Posterior vena cava (tissue), 2 donors: ENCODE data around the gene SOX6. TPM values are rescaled to one million over a fixed set of nuclear protein-coding genes. Genes with fewer than 3 reads are reported as not detected.

Source experiments
- DNase-seq: peaks from one replicate; pipeline ENCODE4 v3.0.0-alpha.2; 2020; ENCODE audit warnings: low spot score
- intact Hi-C, 2 donors: fragments of 100-400 bp; cut with DNase I; formaldehyde crosslinking; loops; one replicate each; pipeline versions ENCODE4 v1.14.1 to v1.14.2; 2022 to 2023
- total RNA-seq, 2 donors: library from RNA; stranded (reverse); fragmentation: NEBNext Ultra II Directional; extraction: Animal tissue kit (Norgen Biotek cat#: 25700); gene quantifications; one replicate each; pipeline ENCODE4 v1.2.1, GENCODE V29; 2021
- donor health status: DM: yes; HTN: yes; CAD: no.
- donor health status: DM: yes; HTN: yes; CAD: no.

The SOX6 gene
- total RNA-seq, 2 donors from 2014 or later, result 8.1 to 11.0 TPM

- intact Hi-C loops, result no loop called here
- DNase-seq, result no peak
Measured at GRCh38 chr11:16291729-16292128, 64.6 kb downstream of the SOX6 start.

- DNase-seq, result no peak
- intact Hi-C loops, result no loop called here
Measured at GRCh38 chr11:16289541-16289940, 66.8 kb downstream of the SOX6 start.

- no peak for DNase-seq
- intact Hi-C loops, result no loop called here
Measured at GRCh38 chr11:16287630-16288280, 68.6 kb downstream of the SOX6 start.

- intact Hi-C loops, result no loop called here
- no peak for DNase-seq
Measured at GRCh38 chr11:16286095-16286494, 70.3 kb downstream of the SOX6 start.

GRCh38 chr11:16280256-16280682 is 76.1 kb downstream of the SOX6 start:
- intact Hi-C loops, result no loop called here
- no peak for DNase-seq

- intact Hi-C loops, result no loop called here
- no peak for DNase-seq
Measured at GRCh38 chr11:16279524-16279923, 76.8 kb downstream of the SOX6 start.

- intact Hi-C loops, result no loop called here
- DNase-seq, result no peak
Measured at GRCh38 chr11:16278979-16279378, 77.4 kb downstream of the SOX6 start.

GRCh38 chr11:16278273-16278672 is 78.1 kb downstream of the SOX6 start:
- DNase-seq, result no peak
- intact Hi-C loops, result no loop called here

- intact Hi-C loops, result no loop called here
Measured at GRCh38 chr11:16276251-16276650, 80.1 kb downstream of the SOX6 start.

GRCh38 chr11:16271258-16271657 is 85.1 kb downstream of the SOX6 start:
- DNase-seq, result no peak
- intact Hi-C loops, result no loop called here

More at GRCh38 chr11:16276251-16276650, 80.1 kb downstream of the SOX6 start:
- DNase-seq, result no peak

GRCh38 chr11:16266021-16266420 is 90.3 kb downstream of the SOX6 start:
- no peak for DNase-seq
- intact Hi-C loops, result no loop called here

GRCh38 chr11:16265022-16265421 is 91.3 kb downstream of the SOX6 start:
- intact Hi-C loops, result no loop called here
- DNase-seq, result no peak

- DNase-seq, result no peak
- intact Hi-C loops, result loop anchor here in 1 of 2 donors (5.0 kb wide), 1 partner anchor 605 kb away; no protein-coding TSS in a partner anchor
Measured at GRCh38 chr11:16262645-16262955, 93.7 kb downstream of the SOX6 start.

- intact Hi-C loops, result loop anchor here in 1 of 2 donors (5.0 kb wide), 1 partner anchor 605 kb away; no protein-coding TSS in a partner anchor
- DNase-seq, result no peak
Measured at GRCh38 chr11:16261836-16262644, 94.3 kb downstream of the SOX6 start.

- intact Hi-C loops, result no loop called here
- no peak for DNase-seq
Measured at GRCh38 chr11:16252373-16252772, 104.0 kb downstream of the SOX6 start.

- intact Hi-C loops, result no loop called here
- DNase-seq, result no peak
Measured at GRCh38 chr11:16248248-16248647, 108.1 kb downstream of the SOX6 start.

- DNase-seq, result no peak
- intact Hi-C loops, result no loop called here
Measured at GRCh38 chr11:16242806-16243205, 113.5 kb downstream of the SOX6 start.

GRCh38 chr11:16240687-16241086 is 115.7 kb downstream of the SOX6 start:
- DNase-seq, result no peak
- intact Hi-C loops, result no loop called here

- intact Hi-C loops, result no loop called here
- no peak for DNase-seq
Measured at GRCh38 chr11:16239141-16240105, 116.9 kb downstream of the SOX6 start.

GRCh38 chr11:16226245-16226644 is 130.1 kb downstream of the SOX6 start:
- intact Hi-C loops, result no loop called here
- no peak for DNase-seq
